Measurements from ENCODE around the gene HIF3A. TPM values are rescaled to one million over a fixed set of nuclear protein-coding genes. Genes with fewer than 3 reads are reported as not detected.
"Not testable (repeated sequence)": the region's sequence is repeated elsewhere in the genome, so short reads cannot be mapped to it uniquely, and the experiment has no call there.

Gene HIF3A
- total RNA-seq, 1 donor from 2014 or later, result 6.7 TPM

- H3K27ac ChIP-seq, result no peak overlapping the region
- Mint-ChIP-seq H3K9me3 (peaks cover 11% of the 10 kb centered on the region), H3K4me3 (no peak overlapping the region), H3K27me3 (ENCODE audit: insufficient read depth, low read depth) (peaks cover 4% of the 10 kb centered on the region), H3K4me1 (peaks cover 9% of the 10 kb centered on the region), H3K27ac (no peak overlapping the region), H3K36me3 (peaks cover 28% of the 10 kb centered on the region)
- no peaks in the 10 kb centered on the region for H3F3A ChIP-seq (ENCODE audit: low read depth)
- H3K9ac ChIP-seq, result no peak overlapping the region
- no peak for DNase-seq (ENCODE audit: low spot score)
- no peak for TF ChIP-seq CTCF (IDR thresholded peaks at IDR 0.05)
- no peak for TF ChIP-seq EZH2 (IDR thresholded peaks at IDR 0.05)
- no peak for TF ChIP-seq EZH2phosphoT487 (IDR thresholded peaks at IDR 0.05)
- no peak overlapping the region for H3K4me2 ChIP-seq
- no peak overlapping the region for H3K4me3 ChIP-seq
- no peak overlapping the region for H2AFZ ChIP-seq (replicated peaks)
- H3K27me3 ChIP-seq, result no peaks in the 10 kb centered on the region
- H3K79me2 ChIP-seq (ENCODE audit: low read depth), result no peaks in the 10 kb centered on the region
- no peaks in the 10 kb centered on the region for H3K9me3 ChIP-seq (ENCODE audit: low read depth)
- peaks cover 2% of the 10 kb centered on the region for H3K4me1 ChIP-seq
- H3K36me3 ChIP-seq, result peaks cover 2% of the 10 kb centered on the region
- no peaks in the 10 kb centered on the region for H4K20me1 ChIP-seq (ENCODE audit: low read depth)
Observed at GRCh38 chr19:46308510-46308909, 11.7 kb downstream of the HIF3A start.

- peaks cover 11% of the 10 kb centered on the region for H3K9me3 Mint-ChIP-seq
Observed at GRCh38 chr19:46309056-46309455, 12.2 kb downstream of the HIF3A start.

GRCh38 chr19:46311444-46311843 lies 14.6 kb downstream of the HIF3A start:
- H3K4me1 Mint-ChIP-seq, result no peaks in the 10 kb centered on the region
- peaks cover 5% of the 10 kb centered on the region for H3K9me3 Mint-ChIP-seq
- no peak for DNase-seq (ENCODE audit: low spot score)

More at GRCh38 chr19:46309056-46309455, 12.2 kb downstream of the HIF3A start:
- Mint-ChIP-seq H3K4me1 (peaks cover 7% of the 10 kb centered on the region), H3K27ac (no peak overlapping the region), H3K4me3 (no peak overlapping the region), H3K36me3 (peaks cover 28% of the 10 kb centered on the region), H3K27me3 (ENCODE audit: insufficient read depth, low read depth) (peaks cover 4% of the 10 kb centered on the region)
- H3K4me1 ChIP-seq, result no peaks in the 10 kb centered on the region
- no peak overlapping the region for H3K4me2 ChIP-seq
- no peaks in the 10 kb centered on the region for H4K20me1 ChIP-seq (ENCODE audit: low read depth)
- H3K9me3 ChIP-seq (ENCODE audit: low read depth), result no peaks in the 10 kb centered on the region
- H3K79me2 ChIP-seq (ENCODE audit: low read depth), result no peaks in the 10 kb centered on the region
- no peak for DNase-seq (ENCODE audit: low spot score)
- no peak overlapping the region for H3K27ac ChIP-seq
- no peak overlapping the region for H3K9ac ChIP-seq
- no peaks in the 10 kb centered on the region for H3F3A ChIP-seq (ENCODE audit: low read depth)
- no peak overlapping the region for H3K4me3 ChIP-seq
- no peaks in the 10 kb centered on the region for H3K27me3 ChIP-seq
- TF ChIP-seq EZH2phosphoT487 (IDR thresholded peaks at IDR 0.05) (no peak), CTCF (IDR thresholded peaks at IDR 0.05) (no peak), EZH2 (IDR thresholded peaks at IDR 0.05) (no peak)
- H3K36me3 ChIP-seq, result peaks cover 2% of the 10 kb centered on the region
- no peak overlapping the region for H2AFZ ChIP-seq (replicated peaks)

GRCh38 chr19:46313540-46314469 lies 17.0 kb downstream of the HIF3A start:
- not testable (repeated sequence) for H3F3A ChIP-seq (ENCODE audit: low read depth); H3K4me3 ChIP-seq; H3K4me3 Mint-ChIP-seq; H3K9me3 ChIP-seq (ENCODE audit: low read depth); H3K9me3 Mint-ChIP-seq; H3K36me3 ChIP-seq; H3K4me1 Mint-ChIP-seq; H3K27me3 Mint-ChIP-seq (ENCODE audit: insufficient read depth, low read depth); H2AFZ ChIP-seq (replicated peaks); H3K36me3 Mint-ChIP-seq; H3K9ac ChIP-seq; H3K79me2 ChIP-seq (ENCODE audit: low read depth); H4K20me1 ChIP-seq (ENCODE audit: low read depth); H3K27ac Mint-ChIP-seq; H3K4me1 ChIP-seq; H3K27me3 ChIP-seq; H3K4me2 ChIP-seq; H3K27ac ChIP-seq; DNase-seq (ENCODE audit: low spot score)

More at GRCh38 chr19:46311444-46311843, 14.6 kb downstream of the HIF3A start:
- Histone ChIP-seq H3K4me2 (no peak overlapping the region), H3K27me3 (no peaks in the 10 kb centered on the region), H3K9me3 (ENCODE audit: low read depth) (no peaks in the 10 kb centered on the region), H3K4me1 (no peaks in the 10 kb centered on the region), H4K20me1 (ENCODE audit: low read depth) (no peaks in the 10 kb centered on the region), H3F3A (ENCODE audit: low read depth) (no peaks in the 10 kb centered on the region), H3K27ac (no peak overlapping the region), H3K9ac (no peak overlapping the region), H3K79me2 (ENCODE audit: low read depth) (no peaks in the 10 kb centered on the region), H3K36me3 (peaks cover 2% of the 10 kb centered on the region), H2AFZ (replicated peaks) (no peak overlapping the region), H3K4me3 (no peak overlapping the region)
- TF ChIP-seq EZH2 (IDR thresholded peaks at IDR 0.05), result no peak
- TF ChIP-seq EZH2phosphoT487 (IDR thresholded peaks at IDR 0.05), result no peak
- TF ChIP-seq CTCF (IDR thresholded peaks at IDR 0.05), result no peak
- Mint-ChIP-seq H3K27ac (no peak overlapping the region), H3K36me3 (peaks cover 12% of the 10 kb centered on the region), H3K4me3 (no peak overlapping the region), H3K27me3 (ENCODE audit: insufficient read depth, low read depth) (peaks cover 5% of the 10 kb centered on the region)

Data from neural progenitor cell (in vitro differentiated cells).